ENCODE results near the gene MYO10.

GRCh38 chr5:16754086-16754485 is 182.0 kb downstream of the MYO10 start:
- TF ChIP-seq TAF1 (IDR thresholded peaks at IDR 0.05; ENCODE audit: low read depth) (no peak), MAX (IDR thresholded peaks at IDR 0.05) (no peak)
- TF ChIP-seq, protein P1, sequence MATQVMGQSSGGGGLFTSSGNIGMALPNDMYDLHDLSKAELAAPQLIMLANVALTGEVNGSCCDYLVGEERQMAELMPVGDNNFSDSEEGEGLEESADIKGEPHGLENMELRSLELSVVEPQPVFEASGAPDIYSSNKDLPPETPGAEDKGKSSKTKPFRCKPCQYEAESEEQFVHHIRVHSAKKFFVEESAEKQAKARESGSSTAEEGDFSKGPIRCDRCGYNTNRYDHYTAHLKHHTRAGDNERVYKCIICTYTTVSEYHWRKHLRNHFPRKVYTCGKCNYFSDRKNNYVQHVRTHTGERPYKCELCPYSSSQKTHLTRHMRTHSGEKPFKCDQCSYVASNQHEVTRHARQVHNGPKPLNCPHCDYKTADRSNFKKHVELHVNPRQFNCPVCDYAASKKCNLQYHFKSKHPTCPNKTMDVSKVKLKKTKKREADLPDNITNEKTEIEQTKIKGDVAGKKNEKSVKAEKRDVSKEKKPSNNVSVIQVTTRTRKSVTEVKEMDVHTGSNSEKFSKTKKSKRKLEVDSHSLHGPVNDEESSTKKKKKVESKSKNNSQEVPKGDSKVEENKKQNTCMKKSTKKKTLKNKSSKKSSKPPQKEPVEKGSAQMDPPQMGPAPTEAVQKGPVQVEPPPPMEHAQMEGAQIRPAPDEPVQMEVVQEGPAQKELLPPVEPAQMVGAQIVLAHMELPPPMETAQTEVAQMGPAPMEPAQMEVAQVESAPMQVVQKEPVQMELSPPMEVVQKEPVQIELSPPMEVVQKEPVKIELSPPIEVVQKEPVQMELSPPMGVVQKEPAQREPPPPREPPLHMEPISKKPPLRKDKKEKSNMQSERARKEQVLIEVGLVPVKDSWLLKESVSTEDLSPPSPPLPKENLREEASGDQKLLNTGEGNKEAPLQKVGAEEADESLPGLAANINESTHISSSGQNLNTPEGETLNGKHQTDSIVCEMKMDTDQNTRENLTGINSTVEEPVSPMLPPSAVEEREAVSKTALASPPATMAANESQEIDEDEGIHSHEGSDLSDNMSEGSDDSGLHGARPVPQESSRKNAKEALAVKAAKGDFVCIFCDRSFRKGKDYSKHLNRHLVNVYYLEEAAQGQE (IDR thresholded peaks at IDR 0.05; ENCODE audit: low read depth) = no peak
